Coronary artery (tissue), 2 donors: ENCODE data around the gene KRT73.

Source experiments
- DNase-seq: peaks from one replicate; pipeline ENCODE4 v3.0.0-alpha.2; 2017; ENCODE audit warnings: low spot score
- H3K27ac ChIP-seq, 2 donors: fragments of 200-600 bp; sonication (generic); one replicate each; pipeline ENCODE4 v1.5.1; 2016 to 2019
- H3K4me3 ChIP-seq: fragments of 200-600 bp; sonication (generic); 2 replicates; pipeline ENCODE4 v1.5.1; 2016; ENCODE audit warnings: mild to moderate bottlenecking, moderate library complexity
- TF ChIP-seq, protein P1 (sequence below): fragments of 200-600 bp; sonication (generic); IDR thresholded peaks from one replicate; pipeline ENCODE4 v1.5.1; 2019; ENCODE audit warnings: antibody characterized with exemption

KRT73 gene

DNA sequence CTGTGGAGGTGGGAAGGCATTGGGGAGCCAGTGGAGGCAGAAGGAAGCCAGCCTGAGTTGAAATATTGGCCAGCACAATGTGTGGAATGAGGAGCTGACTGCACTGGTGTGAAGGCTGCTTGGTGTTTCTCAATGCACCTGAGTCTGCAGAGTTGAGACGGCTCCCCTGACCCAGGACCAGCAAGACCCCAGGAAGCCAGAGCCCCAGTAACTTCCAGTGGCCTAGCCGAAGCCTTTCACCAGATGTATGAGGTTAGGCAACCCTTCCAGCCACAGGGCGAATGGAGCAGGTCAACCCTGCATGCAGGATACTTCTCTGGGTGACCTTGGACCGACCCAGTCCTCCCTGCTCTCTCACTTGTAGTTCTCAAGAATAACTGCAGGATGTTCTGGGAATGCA lies 12.9 kb upstream of the KRT73 start:
- TF ChIP-seq, protein P1, sequence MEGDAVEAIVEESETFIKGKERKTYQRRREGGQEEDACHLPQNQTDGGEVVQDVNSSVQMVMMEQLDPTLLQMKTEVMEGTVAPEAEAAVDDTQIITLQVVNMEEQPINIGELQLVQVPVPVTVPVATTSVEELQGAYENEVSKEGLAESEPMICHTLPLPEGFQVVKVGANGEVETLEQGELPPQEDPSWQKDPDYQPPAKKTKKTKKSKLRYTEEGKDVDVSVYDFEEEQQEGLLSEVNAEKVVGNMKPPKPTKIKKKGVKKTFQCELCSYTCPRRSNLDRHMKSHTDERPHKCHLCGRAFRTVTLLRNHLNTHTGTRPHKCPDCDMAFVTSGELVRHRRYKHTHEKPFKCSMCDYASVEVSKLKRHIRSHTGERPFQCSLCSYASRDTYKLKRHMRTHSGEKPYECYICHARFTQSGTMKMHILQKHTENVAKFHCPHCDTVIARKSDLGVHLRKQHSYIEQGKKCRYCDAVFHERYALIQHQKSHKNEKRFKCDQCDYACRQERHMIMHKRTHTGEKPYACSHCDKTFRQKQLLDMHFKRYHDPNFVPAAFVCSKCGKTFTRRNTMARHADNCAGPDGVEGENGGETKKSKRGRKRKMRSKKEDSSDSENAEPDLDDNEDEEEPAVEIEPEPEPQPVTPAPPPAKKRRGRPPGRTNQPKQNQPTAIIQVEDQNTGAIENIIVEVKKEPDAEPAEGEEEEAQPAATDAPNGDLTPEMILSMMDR: no peak
- peak; percentile 65 for DNase-seq
- Histone ChIP-seq H3K27ac (no peak overlapping the region), H3K4me3 (no peak overlapping the region)

DNA sequence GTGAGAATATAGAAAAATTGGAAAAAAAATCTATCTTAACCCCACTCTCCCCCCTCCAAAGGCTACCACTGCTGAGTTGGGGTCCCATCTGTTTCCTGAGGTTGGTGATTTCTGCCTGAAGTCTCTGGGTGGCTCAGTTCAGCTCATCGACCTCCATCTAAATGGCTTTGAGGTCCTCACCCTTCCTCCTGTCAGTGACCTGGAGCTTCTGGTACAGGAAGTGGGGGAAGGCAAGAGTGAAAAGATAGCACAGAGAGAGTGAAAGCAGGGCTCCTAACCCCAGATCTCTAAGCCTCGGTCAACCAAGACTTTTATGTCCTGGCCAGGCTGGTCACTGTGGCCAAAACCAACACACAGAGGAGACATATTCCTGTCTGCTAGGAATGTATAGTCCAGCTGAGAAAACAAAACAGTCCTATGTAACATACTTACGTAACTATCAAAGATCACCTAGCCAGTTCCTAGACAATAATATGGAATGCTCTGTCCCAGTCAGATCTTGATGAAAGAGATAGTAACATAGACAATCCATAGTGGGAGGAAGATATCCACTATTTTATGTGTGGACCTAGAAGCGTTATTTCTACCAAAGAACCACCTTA lies 12.3 kb upstream of the KRT73 start:
- DNase-seq: peak; percentile 19
- TF ChIP-seq, protein P1: no peak
- no peak overlapping the region for H3K4me3 ChIP-seq

DNA sequence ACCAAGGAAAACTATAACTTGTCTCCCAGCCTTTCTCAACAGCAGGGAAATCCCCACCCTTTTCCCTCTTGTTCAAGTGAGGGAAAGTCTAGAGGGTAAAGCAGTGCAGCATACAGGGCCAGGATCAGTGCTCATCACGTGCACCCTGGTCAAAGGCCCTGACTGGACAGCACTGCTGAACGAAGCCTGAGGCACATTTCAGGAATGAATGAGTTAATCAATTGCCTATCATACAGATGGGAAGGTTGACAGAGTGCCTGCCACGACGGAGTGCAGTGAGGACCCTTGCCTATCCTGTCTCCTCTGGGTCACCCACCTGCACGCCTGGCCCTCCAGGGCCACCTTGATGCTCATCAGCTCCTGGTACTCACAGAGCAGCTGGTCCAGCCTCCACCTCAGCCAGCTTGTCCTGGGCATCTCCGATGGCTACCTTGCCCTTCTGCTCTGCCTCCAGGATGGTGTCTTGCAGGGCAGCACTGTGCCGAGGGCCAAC lies 11.7 kb upstream of the KRT73 start:
- Histone ChIP-seq H3K27ac (no peak overlapping the region), H3K4me3 (no peak overlapping the region)
- TF ChIP-seq, protein P1: no peak
- DNase-seq: peak; percentile 43

More for the DNA sequence above, 12.3 kb upstream of the KRT73 start:
- H3K27ac ChIP-seq: no peak overlapping the region

DNA sequence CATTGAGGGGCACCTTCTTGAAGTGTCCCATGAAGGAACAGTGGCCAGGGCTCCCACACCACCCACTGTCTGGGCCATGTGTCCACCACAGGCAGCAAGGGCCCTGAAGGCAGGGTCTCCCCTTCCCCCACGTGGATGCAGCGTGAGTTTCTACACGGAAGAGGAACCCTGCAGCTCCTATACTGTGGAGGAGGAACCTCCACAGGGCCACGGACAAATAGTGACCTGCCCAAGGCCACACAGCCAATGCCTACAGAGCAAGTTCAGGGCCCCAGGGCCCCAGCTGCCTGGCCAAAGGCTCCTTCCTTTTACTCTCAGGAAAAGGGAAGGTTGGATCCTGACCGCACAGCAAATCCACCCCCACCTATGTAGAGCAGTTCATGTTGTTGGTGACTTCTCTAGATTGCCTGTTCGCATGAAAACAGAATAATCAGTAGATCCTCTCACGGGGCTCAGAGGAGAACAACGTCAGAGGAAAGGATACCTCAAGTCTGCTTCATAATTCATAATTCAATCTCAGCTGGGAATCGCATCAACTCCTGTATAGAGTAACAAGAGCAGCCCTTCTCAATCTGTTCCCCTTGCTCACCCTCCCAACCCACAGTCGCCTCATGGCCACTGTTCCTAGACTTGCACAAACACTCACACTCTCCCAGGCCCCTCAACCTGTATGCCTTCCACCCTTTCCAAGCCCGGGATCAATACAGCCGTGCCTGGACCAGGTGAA lies 11.1 kb upstream of the KRT73 start:
- DNase-seq: peak; percentile 50
- Histone ChIP-seq H3K4me3 (no peak overlapping the region), H3K27ac (no peak overlapping the region)
- TF ChIP-seq, protein P1: no peak

DNA sequence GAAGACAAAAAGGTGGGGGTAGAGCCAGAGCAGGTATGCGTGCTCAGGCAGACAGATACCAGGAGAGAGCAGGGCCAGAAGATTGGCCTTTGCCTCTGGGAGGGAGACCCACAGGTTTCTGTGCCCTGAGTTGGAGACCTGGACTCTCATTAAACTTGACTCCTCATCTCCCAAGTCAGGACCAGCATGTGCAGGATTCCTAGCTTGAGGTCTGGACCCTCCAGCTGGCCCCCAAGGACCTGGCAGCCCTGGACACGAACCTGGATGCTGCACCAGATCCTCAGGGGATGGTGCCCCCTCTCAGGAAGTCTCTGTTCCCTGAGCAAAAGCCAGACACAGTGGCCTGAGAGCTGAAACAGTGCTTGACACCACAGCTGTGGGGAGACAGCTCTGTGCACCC lies 10.5 kb upstream of the KRT73 start:
- DNase-seq: no peak
- H3K4me3 ChIP-seq: no peak overlapping the region
- no peak overlapping the region for H3K27ac ChIP-seq
- TF ChIP-seq, protein P1: no peak

DNA sequence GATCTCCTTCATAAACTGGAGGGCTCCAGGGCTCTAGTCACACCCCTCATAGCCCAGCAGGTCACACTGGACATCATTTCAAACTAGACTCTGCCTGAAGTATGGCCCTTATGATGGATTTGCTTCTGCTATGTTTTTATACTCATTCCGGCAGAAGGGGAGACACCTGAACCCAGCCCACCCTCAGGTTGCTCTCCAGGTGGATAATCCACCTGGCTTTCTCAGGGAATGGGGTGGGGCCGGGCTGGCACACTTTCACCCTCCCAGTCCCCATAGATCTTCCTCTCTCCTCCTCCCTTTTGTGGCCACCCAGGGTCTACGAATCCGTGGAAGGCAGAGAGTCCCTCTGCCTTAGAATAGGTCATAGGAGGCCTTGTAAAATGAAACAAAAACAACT lies 9.8 kb upstream of the KRT73 start:
- DNase-seq: peak; percentile 14
- TF ChIP-seq, protein P1: no peak
- Histone ChIP-seq H3K4me3 (no peak overlapping the region), H3K27ac (no peak overlapping the region)
